ENCODE data around the gene SH3RF1.
"Not testable (repeated sequence)": the region's sequence is repeated elsewhere in the genome, so short reads cannot be mapped to it uniquely, and the experiment has no call there.

The SH3RF1 gene

GRCh38 chr4:169270810-169271691, at the start of gene SH3RF1:
Gene SH3RF1 (minus strand): TSS chr4:169270956. CDS start chr4:169269212, 1,744 bp downstream.
- peak; percentile 70 to 88 (median 77) for DNase-seq

- DNase-seq = peak in 1 of 3 donors; percentile 13
Observed at GRCh38 chr4:169315530-169316343, 45.0 kb upstream of the SH3RF1 start.

GRCh38 chr4:169314906-169315305, 44.1 kb upstream of the SH3RF1 start:
- peak in 1 of 3 donors; percentile 11 for DNase-seq

DNA sequence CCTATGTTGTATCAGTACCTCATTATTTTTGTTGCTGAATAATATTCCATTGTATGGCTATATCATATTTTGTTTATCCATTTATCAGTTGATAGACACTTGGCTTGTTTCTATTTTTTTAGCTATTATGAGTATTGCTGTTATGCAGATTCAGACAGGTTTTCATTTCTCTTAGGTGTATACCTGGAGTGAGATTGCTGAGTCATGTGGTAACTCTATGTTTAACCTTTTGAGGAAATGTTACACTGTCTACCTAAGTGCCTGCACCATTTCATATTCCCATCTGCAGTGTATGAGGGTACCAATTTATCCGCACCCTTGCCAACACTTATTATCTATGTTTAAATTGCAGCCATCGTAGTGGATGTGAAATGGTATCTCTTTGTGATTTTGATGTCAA, 43.0 kb upstream of the SH3RF1 start:
- peak in 1 of 3 donors; percentile 1 for DNase-seq

- DNase-seq = peak in 1 of 3 donors; percentile 15
Observed at GRCh38 chr4:169312690-169313422, 42.1 kb upstream of the SH3RF1 start.

DNA sequence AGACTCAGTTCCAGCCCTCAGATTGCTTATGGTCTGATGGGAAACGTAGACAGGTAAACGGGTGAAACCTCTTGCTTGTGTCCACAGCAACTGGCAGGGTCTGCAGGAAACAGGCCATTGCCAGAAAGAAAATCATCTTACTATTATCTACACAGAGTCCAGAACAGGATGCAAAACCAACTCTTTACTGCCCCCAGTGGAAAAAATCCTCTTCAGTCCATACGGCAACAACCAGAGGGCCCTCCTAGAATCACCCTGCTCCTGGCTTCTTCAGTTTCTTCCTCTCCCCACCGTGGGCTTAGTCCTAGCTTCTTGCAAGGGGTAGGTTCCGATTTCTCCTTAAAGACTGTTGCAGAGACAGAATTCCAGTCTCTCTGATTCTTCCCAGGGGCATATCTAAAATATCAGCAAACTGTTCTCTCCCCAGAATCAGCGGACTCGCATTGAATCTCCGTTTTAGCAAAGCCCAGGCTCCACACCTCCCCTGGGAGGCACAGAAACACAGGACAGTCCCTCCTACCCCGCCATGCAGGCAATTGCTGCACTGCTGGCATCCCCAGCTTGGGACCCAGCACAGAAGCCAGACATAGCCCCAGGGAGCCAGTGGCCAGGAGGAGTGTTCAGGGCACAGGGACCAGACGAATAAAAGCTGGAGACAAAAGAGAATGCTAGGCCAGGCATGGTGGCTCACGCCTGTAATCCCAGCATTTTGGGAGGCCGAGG, 41.0 kb upstream of the SH3RF1 start:
- DNase-seq = peak; percentile 73 to 80 (median 73)

- peak in 1 of 3 donors; percentile 6 for DNase-seq
Observed at GRCh38 chr4:169309326-169309967, 38.7 kb upstream of the SH3RF1 start.

GRCh38 chr4:169307576-169307975, 36.8 kb upstream of the SH3RF1 start:
- DNase-seq = no peak

- no peak for DNase-seq
Observed at GRCh38 chr4:169305651-169306050, 34.9 kb upstream of the SH3RF1 start.

DNA sequence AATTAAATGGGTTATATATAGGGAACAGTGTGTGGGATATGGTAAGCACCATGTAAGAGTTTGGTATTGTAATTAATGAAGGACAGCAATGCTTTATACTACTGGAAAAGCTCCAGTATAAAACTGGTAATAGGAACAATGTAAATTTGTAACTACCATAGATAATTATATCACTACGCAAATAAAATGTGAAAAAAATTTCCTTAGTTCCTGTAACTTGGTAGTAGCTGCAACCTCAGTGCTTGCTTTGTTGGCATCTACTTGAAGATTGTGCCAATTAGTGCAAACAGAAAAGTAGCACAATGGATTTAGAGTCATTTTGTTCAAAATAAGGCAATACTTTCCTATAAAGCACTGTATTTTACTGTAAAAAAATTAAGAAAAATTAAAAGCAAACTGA, 34.4 kb upstream of the SH3RF1 start:
- no peak for DNase-seq

DNA sequence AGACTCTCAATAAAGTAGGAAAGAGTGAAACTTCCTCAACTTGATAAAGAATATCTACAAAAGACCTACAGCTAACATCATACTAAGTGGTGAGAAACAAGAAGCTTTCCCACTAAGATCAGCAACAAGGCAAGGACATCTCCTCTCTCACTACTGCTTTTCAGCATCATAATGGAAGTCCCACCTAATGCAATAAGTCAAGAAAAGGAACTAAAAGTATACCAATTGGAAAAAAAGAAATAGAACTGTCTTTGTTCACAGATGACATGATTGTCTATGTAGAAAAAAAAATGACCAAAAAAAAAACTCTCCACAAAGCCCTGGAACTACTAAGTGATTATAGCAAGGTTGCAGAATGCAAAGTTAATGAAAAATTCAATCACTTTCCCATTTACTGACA, 25.1 kb upstream of the SH3RF1 start:
- DNase-seq = peak; percentile 48 to 80 (median 75)

DNA sequence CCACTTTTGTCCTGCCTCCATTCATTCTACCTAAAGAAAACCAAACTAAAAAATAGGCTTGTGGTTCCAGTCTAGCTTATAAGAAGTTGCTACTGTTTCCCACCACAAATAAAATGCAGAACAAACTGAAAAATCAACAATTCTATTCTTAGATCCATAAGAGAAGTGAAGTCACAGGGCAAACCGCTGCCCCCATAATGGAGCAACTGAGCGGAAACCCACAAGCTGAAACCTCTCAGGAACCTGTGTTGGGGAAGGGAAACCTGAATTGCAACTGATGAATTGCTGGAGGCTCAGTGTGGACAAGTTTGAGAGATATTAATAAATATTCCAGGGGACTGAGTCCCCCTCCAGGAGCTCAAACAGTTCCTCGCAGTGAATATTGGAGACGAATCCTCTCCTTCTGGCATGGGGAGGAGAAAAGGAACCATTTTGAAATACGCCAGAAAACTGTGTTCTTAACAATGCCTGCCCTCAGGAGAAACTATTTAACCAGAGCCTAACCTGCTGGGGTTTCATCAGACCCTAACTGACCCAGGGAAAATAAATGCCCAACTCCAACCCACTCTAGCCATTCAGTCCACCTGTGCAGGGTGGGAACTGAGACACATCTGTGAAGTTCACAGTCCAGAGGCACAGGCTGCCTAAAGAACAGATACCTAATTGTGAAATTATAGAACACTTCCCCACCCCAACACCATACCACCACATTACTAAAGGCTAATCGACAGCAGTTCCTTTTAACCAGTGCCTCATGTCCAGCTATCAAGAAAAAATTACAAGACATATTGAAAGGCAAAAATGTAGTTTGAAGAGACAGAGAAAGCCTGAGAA, 22.8 kb upstream of the SH3RF1 start:
- DNase-seq = peak; percentile 63 to 73 (median 71)

DNA sequence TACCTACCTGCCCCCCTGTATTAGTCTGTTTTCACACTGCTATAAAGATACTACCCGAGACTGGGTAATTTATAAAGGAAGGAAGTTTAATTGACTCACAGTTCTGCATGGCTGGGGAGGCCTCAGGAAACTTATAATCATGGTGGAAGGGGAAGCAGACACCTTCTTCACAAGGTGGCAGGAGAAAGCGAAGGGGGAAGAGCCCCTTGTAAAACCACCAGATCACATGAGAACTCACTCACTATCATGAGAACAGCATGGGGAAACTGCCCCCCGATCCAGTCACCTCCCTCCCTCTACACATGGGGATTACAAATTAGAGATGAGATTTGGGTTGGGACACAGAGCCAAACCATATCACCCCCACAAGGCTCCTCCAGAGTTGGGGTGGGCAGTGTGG, 17.2 kb upstream of the SH3RF1 start:
- DNase-seq = peak in 1 of 3 donors; percentile 14

DNA sequence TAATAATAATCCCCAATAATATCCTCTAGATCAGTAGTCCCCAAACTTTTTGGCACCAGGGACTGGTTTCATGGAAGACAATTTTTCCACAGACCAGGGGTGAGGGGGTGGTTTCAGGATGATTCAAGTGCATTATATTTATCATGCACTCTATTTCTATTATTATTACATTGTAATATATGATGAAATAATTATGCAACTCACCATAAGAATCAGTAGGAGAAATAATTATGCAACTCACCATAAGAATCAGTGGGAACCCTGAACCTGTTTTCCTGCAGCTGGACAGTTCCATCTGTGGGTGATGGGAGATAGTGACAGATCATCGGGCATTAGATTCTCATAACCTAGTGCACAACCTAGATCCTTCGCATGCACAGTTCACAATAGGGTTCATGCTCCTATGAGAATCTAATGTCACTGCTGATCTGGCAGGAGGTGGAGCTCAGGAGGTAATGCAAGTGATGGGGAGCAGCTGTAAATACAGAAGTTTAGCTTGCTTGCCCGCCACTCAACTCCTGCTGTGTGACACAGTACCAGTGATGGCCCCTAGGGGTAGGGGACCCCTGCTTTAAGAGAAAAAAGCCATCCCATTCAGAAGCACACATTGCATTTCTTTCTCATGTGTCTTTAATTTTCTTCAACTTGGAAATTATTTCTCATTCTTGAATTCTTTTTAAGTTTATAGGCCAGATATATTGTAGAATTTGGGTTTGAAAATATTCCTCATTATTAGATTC, 16.0 kb upstream of the SH3RF1 start:
- DNase-seq = peak; percentile 20 to 46 (median 38)

GRCh38 chr4:169283114-169283509, 12.4 kb upstream of the SH3RF1 start:
- peak in 1 of 3 donors; percentile 6 for DNase-seq

DNA sequence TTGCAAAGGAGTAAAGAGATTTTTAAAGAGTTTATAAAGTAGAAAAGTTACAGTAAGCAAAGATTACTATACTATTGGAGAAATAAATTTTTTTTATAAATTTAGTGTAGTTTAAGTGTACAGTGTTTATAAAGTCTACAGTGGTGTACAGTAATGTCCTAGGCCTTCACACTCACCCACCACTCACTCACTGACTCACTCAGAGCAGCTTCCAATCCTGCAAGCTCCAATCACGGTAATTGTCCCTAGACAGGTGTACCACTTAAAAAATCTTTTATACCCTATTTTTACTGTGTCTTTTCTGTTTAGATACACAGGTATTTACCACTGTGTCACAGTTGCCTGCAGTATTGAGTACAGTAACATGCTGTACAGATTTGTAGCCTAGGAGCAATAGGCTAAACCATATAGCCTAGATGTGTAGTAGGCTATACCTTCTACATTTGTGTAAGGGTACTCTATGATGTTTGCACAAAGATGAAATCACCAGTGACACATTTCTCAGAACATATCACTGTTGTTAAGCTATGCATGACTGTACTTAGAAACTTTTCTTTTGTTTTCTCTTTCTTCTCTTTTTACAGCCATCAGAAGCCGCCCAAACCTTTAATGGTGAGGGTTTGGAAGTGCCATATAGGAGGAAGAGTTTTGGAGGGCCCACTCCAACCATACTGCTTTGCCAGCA, 11.8 kb upstream of the SH3RF1 start:
- DNase-seq = peak in 1 of 3 donors; percentile 14

GRCh38 chr4:169279108-169279507, 8.4 kb upstream of the SH3RF1 start:
- no peak for DNase-seq

GRCh38 chr4:169278624-169279023, 7.9 kb upstream of the SH3RF1 start:
- no peak for DNase-seq

DNA sequence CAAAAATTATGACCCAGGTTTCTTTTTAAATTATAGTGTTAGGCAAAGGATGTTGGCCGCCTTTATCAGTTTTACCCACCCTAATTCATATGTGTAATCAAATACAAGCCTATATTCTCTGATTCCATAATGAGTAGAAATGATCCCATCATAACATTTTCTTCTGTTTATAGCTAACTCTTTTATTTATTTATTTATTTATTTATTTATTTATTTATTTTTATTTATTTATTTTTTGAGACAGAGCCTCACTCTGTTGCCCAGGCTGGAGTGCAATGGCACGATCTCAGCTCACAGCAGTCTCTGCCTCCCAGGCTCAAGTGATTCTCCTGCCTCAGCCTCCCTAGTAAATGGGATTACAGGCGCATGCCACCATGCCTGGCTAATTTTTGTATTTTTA, 7.1 kb upstream of the SH3RF1 start:
- DNase-seq = not testable (repeated sequence)

Measured in suppressor macrophage treated with lipopolysaccharide for 1 hour (primary cell).